CD4-positive, alpha-beta T cell treated with Interleukin-10 for 1 hour (primary cell): ENCODE measurements around the gene CCNQ.

Experiments
- DNase-seq: peaks from one replicate; pipeline ENCODE4 v3.0.0-alpha.2; 2020

CCNQ gene

DNA sequence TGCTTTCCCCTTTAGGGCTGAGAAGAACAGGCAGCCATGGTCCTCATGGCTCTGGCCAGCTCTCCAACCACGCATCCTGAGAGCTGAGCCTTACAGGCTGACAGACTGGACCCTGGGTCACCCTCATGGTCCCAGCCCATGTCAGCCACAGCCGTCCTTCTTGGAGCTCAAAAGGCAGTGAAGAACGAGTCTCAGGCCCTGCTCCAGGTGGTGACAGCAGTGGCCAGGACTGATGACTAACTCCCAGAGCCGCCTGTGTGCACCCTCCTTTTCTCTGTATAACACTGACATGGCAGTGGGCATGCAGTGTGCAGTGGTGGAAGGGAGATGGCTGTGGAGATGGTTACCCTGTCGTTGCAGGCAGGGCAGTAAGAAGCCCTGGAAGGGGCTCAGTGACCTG lies 37.8 kb upstream of the CCNQ start:
- DNase-seq = no peak

DNA sequence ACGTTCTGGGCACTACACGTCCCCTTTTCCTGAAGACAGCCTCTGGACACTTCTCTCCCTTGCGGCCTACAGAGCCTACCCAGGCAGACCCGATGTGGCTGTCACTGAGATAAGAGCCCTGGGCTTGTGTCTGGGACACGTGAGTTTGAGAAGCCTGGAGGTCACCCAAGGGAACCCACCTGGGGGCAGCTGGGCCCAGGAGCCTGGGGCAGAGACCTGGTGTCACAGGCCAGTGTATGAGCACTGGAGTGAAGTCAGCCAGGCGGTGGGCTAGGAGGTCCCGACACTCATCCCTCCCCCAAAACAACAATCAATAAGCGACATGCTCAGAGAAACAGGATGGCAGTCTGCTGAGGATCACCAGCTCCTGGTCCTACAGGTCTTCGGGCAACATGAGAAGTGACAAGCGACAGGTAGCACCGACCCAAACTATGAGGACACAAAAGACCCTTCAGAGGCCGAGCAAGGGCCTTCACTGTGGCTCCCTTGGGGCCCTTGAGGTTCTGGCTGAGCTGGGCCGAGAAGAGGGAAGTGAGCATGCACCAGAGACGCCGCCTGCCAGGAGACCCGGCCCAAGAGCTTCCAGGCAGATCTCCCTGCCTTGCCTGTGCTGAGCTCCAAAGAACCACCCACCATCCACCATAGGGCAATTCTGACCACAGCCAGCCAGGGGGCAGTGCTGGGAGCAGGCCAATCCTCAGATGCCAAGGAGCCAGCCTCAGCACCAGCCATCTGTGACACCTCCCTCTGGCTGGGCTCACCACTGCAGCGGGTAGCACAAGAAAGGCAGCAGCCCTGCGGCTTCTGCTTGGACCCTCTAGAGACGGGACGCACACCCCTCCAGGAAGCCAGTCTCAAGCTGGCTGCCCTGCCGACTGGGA lies 37.1 kb upstream of the CCNQ start:
- peak; percentile 14 for DNase-seq

DNA sequence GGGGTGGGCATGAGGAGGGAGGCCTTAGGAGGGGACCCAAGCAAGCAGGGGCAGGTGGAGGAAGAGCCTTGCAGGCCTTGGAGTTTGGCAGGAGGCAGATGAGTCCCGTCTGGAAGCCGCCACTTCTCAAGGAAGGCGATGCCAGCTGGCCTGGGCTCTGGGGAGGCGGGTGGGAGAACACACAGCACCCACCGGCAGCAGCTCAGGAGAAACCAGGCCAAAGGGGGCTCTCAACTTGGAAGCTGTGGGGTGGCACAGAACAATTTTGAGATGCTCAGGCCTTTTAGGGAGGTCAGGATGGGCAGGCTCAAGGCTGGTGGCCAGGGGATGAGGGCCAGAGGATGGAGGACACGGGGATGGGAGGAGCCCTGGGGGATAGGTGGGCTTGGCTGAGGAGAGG lies 36.4 kb upstream of the CCNQ start:
- no peak for DNase-seq

DNA sequence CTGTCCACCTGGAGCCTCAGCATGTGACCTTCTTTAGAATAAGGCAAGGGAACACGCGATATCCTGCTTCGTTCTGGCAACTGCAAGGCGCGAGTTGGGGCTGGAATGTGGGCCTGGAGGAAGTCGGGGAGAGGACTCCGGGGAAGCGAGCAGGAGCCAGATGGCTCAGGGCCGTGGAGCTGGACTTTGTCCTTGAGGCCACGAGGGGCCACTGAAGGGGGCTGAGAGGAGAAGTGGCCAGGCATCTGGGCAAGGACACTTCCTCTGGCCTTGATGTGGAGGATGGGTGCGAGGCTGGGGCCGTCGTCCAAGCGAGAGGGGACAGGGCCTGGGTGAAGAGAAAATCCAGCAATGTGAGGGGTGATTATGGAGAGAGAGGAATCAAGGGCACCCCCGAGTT lies 35.9 kb upstream of the CCNQ start:
- no peak for DNase-seq

DNA sequence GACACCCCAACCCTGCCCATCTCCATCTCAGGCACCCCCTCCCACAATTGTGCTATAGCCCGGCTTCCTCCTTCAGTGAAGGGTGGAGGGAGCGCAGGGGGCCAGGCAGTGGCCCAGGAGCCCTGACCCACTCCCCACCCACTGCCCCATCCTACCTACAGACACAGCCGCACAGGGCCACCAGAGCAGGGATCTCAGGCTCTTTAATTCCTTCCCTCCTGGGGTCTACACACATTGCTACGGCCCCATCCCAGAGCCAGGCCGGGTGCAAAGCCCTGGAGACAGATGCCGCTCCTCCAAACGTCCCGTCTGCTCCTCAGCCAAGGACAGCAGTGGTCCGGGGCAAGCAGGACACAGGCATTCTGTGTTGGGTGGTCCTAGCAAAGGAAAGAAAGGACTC lies 35.3 kb upstream of the CCNQ start:
- no peak for DNase-seq

DNA sequence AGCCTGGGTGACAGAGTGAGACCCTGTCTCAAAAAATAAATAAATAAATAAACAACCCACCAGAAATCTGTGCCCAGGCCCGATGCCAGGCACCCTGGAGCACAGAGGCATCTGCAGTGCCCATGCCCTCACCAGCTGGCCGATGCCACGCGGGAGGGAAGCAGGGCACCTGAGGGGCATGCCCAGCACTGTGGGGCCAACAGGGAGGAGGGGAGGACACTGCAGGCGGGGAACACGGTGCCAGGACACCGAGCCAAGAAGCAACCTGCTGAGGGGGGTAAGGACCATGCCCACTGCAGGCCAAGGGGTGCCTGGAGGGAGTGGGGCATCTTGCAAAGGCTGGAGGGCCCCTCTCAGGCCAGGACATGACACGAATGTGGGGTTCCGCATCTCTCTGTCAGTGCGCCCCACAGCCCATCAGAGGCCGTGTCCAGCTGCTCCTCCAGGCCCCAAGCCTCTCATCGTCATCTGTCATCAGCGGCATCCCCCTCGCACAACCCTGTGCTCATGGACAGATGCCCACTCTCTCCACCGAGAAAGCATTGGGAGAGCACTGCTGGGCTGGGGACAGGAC lies 34.8 kb upstream of the CCNQ start:
- no peak for DNase-seq

DNA sequence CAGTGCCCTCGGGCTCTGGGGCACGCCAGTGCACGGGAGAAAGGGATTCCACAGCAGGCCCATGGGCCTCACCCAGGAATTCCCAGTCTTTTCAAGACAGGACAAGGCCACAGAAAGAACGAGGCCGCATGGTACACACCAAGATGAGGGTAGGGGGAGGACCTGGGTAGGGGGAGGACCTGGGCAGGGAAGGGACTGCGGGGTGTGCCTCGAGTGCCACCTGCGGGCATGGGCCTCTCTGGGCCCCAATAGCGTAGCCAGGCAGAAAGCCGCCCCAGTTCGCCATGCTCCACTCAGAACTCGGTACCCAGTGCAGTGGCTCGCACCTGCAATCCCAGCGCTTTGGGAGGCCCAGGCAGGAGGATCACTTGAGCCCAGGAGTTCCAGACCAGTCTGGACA lies 34.1 kb upstream of the CCNQ start:
- DNase-seq = no peak

DNA sequence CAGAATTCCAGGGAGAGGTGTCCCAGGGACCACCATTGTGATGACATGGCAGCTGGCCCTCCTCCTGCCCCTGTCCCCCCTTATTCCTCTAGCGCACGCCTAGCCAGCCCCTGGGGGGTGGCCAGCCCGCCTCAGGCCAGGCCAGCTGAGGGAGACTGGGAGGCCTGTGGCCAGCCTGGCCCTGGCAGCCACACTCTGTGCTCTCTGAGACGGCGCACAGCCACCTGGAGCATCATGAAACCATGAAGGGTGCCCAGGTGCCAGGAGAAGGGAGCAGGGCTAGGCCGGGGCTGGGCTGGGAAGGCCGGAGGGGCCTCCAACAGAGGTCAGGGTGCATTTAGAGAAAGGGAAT lies 33.6 kb upstream of the CCNQ start:
- no peak for DNase-seq

DNA sequence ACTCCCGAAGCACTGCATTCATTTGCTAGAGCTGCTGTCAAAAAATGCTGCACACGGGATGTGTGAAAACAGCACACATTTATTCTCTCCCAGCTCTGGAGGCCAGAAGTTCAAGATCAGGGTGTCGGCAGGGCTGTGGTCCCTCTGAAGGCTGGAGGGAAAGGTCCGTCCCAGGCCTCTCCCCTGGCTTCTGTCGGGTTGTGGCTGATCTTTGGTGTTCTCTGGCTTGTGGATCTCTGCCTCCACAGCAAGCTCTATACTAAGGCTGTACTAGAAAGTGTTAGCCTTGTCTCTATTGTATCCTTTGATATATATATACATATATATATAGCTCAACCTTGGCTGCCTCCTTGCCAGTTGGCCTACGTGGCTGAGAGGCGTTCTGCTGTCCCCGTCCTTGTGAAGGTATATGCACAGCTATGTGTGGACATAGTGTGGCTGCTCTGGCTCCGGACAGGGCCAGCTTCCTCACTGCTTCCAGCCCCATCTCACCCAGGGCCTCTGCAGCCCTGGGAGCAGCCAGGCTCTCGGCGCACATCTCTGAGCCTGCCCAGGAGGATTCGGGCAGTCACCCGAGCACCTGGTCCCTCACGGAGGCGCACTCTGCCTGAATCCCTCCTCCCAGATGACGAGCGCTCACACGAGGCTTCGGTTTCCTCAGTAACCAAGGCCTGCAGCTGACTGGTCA lies 33.1 kb upstream of the CCNQ start:
- no peak for DNase-seq

DNA sequence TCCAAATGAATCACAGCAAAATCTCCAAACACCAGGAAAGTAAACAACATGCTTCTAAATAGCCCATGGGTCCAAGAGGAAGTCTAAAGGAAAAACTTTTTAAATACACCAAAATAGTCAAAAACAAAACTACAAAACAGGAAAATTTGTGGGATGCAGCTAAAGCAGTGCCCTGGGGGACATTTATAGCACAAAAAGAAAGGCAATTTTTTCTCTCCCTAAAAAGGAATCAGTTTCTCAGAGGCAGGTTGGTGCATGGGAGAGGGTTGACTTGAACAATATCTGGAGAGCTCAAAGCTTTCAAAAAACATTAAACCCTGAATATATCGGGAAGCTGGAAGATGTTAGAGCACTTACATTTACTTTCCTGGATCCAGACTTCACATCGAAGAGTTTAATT lies 32.4 kb upstream of the CCNQ start:
- no peak for DNase-seq

DNA sequence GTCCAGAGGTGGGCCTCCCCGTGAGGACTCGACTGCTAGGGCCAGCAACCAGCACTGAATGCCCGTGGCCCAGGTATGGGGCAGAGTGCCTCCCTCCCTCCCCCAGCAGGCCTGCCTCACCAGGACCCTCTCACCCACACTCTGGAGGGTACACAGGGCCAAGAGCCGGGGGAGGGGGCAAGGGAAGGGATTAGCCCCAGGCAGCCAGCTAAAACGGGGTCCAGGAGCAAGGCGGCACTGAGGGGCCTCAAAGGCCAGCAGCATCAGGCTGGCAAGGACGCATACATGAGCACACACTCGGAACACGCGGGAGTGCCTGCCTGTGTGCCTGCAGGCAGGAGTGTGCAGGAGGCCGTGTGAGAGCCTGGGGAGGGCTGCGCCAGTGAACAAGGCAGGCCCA lies 29.7 kb upstream of the CCNQ start:
- DNase-seq = no peak

DNA sequence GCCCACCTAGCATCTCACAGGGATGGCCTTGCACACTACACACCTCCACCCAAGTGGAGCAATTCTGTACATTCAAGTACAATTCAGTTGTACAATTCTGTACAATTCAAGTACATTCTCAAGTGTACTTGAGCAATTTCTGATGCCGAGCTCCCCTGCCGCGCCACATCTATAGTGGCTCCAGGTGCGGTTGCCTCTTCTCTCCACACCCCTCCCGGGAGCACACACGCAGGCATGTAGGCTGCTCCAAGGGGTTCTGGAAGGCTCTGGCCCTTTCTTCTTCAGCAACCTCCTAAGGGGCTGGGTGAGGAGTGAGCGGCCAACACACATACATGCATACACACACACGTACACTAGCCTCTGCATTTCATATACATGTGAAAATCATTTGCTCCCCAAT lies 29.2 kb upstream of the CCNQ start:
- DNase-seq = no peak

DNA sequence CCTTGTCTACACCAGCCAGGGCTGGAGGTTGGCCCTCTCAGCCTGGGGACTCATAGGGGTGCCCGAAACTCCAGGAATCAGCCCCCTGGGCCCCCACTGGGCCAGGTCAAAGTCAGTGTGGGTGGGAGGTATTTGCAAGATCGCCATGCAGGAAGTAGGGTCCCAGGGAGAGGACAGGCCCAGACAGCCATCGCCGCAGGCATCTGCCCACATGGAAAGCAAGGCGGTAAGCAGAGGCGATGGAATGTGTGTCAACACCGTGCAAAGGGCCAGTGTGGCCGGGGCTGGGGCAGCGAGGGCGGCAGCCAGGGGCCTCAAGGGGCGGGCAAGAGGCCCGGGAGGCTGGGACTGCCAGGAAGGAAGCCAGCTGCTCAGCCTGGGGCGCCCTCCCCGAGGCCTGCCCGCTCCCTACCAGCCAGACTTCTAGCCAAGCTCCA lies 28.8 kb upstream of the CCNQ start:
- no peak for DNase-seq

DNA sequence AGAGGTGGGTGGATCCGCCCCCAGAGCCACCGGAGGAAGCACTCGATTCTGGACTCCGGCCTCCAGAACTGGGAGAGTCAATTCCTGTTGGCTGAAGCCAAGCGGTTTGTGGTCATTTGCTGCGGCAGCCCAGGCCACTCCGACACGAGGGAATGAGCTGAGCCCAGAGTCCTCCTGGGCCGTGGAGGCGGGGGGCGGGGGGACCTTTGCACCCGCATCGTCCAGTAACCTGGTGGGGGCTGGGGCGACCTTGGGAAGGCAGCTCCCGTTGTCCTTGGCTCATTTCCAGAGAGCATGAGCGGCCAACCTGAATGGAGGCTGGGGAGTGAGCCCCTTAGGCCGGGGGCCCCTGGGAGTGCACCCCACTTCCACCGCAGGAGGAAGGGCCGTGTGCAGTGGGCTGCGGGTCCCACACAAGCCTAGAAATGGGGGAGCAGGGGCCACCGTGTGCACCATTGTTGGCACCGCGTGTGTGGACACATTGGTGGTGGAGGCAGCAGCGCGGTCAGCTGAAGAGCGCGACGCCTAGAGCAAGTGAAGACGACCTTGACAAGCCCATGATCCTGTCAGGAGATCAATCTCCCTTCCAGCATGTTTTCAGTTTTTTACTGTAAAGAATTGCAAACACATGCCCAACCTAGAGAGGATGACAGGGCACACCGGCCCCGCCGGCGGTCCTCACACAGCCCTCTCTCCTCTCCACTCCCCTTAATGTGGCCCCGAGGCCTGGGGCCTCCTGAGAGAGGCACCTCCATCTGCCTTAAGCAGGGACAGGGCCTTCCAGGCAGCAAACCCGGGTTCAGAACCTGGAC lies 28.1 kb upstream of the CCNQ start:
- DNase-seq = no peak

DNA sequence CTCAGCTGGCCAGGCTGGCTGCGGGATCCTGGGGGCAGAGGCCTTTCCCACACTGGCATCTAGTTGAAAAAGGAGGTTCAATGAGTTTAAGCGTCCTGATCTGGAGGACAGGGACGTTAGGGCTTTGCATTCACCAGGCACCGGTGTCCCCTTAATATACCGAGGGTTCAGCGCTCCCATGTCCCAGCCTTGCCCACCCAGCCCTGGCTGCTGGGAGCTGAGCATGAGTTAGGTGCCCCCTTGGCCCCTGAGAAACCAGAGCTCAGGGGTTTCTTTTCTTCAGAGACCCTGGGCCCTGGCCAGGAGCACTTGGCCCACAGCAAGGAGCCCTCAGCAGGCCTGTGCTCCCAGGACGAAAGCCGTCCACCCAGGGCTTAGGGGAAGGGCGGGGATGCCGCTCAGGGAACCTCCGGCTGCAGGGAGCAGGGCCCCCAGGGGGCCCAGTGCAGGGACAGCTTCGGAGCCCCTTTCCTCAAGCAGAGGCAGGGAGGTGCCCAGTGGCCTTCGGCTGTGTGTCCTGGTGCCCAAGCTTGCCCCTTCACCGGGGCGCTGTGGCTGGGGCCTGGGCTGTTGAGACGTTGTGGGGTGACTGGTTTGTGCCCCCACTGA lies 27.2 kb upstream of the CCNQ start:
- no peak for DNase-seq

DNA sequence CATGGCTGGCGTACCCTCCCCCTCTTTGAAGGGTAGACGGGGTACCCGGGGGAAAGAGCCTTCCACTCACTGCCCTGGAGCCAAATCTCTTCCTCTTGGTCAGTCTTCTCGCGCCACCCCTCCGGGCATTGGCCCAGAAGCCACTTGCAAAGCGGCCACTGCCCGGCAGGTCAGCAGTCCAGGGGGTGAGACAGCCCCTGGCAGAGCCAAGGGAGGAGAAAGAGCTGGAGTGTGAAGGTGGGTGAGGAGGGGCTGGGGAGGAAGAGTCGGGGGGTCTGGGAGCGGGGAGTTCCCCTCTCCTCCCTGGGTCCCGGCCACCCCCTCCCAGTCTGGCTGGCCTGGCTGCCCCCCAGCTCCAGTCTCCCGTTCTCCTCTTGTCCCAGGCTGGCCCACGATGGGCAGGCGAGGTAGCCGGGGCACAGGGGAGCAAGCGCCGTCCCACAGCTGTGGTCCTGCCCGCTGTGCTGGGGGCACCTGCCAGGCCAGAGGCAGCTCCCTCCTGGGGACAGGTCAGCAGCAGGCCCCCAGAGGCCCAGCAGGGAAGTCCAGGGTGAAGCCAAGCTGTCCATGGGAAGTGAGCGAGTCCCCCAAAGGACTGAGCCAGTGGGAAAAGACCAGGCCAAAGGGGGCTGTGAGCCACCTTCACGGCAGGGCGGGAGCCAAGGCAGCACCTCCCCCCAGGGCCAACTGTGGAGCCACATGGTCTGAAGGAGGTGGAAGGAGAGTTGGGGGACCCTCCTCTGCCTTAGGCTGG lies 26.5 kb upstream of the CCNQ start:
- DNase-seq = no peak

DNA sequence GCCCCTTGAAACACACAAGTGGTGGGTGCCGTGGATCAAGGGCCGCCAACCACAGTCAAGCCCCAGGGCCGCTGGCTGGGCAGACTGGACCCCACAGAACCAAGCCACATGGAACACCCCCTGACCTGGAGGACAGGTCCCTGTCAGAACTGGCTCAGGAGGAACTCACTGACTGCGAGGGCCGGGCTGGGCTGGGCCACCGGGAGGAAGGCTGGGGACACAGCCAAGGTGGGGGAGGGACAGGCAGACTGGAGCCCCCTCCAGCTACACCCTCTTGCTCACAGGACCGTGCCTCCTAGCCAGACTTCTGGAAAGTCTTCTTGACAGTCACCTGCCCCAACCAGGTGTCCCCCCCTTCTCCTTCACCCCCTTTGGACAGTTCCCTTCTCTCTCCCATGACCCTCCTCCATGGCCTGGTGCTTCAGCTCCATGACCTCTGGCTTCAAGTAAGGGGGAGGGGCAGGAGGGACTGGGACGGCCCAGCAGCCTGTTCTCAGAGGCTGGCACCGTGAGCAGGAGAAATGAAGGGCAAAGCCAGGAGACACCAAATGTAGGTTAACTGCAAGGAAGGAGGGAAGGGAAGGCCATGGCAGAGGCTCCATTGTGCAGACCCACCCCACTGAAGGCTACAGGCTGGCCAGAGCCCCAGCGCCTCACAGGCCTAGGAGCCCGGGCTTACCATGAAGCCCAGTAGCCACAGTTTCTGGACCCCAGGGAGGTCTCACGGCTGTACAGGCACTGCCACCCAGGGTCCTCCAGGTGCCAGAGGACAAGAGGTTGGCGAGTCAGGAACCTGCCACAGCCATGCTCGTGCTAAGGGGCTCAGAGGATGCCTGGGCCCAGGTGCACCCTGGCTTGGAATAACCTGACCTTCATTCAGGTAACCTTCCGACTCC lies 25.5 kb upstream of the CCNQ start:
- DNase-seq = no peak

DNA sequence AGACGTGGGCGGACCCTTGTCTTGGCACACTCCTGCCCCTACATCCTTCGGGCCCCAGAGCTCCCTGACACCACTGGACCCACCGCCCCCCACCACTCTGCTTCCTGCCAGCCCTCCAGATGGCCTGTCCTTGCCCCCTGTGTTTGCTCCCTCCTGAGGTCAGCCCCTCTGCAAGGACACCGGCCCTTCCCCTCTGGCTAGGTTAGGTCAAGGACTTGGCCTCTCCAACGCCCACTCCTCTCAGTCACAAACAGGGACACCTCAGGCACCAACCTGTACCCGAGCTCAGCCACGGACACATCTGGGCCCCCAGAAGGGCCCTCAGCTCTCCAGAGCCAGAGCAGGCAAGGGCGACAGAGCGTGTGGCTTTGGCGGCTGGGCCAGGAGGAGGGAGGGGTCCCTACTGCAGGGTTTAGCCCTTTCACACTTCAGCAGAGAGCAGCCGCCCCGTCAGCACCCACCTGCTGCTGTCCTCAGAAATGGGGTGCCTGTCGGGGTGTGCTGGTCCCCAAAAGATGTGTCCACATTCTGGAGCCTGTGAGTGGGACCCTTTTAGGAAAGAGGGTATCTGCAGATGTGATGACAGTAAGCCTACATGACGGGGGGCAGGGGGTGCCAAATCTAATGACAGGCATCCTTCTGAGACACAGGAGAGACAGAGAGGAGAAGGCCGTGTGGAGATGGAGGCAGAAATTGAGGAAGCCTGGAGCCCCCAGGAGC lies 24.5 kb upstream of the CCNQ start:
- DNase-seq = no peak

DNA sequence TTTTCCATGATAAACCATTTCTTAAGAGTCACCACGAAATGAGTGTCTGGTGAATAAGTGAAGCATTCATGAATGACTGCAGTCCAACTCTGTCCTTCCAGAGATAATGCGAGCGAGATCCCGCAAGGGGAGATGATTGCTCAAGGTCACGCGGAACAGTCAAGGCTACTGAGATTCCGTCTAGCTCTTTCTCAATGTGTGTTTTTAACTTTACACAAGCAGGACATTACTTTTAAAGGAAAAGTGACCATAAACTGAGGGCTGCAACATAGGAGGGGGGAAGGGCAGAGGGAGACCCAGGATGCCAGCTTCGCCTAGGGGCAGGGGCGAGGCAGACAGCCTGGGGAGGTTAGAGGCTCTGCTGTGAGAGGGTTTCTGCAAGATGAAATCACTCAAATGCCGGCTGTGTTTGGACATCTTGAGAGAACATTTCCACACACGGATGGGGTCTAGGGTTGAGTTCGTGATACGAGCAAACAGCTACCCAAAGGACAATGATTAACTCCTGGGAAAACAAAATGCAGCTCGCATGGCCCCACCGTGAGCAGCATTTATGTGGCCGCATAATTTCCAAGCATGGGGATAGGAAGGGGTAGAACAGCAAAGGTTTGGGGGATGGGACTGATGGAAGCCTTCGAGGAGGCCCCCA lies 23.8 kb upstream of the CCNQ start:
- no peak for DNase-seq
